GM23338 (cell line): ENCODE measurements around the gene HACD1. TPM values are rescaled to one million over a fixed set of nuclear protein-coding genes. Genes with fewer than 3 reads are reported as not detected.

Experiments
- ATAC-seq: fragments of 200-7000 bp; cut with Tn5 transposase; 3 replicates; pipeline ENCODE4 v1.9.1; 2020
- DNase-seq: peaks from one replicate; pipeline ENCODE4 v3.0.0-alpha.2; 2015; ENCODE audit warnings: low spot score
- H2AFZ ChIP-seq: fragments of 200-600 bp; sonication (generic); 2 replicates; pipeline ENCODE4 v1.8.0; 2016; ENCODE audit warnings: antibody characterized with exemption, mild to moderate bottlenecking, moderate library complexity
- H3F3A ChIP-seq: fragments of 200-600 bp; sonication (generic); replicated peaks from 2 replicates; pipeline ENCODE4 v1.8.0; 2017; ENCODE audit warnings: antibody characterized with exemption, mixed run types, low read depth
- H3K27ac ChIP-seq: fragments of 200-600 bp; sonication (generic); 2 replicates; pipeline ENCODE4 v1.6.1; 2016; ENCODE audit warnings: low read depth
- H3K27me3 ChIP-seq: fragments of 200-600 bp; sonication (generic); 2 replicates; pipeline ENCODE4 v1.8.0; 2016; ENCODE audit warnings: mild to moderate bottlenecking, mixed run types, moderate library complexity; ENCODE audit not compliant: insufficient read depth
- H3K36me3 ChIP-seq: fragments of 200-600 bp; sonication (generic); 2 replicates; pipeline ENCODE4 v1.8.0; 2016; ENCODE audit warnings: mild to moderate bottlenecking; ENCODE audit not compliant: insufficient read depth
- H3K4me1 ChIP-seq: fragments of 200-600 bp; sonication (generic); 2 replicates; pipeline ENCODE4 v1.8.0; 2016; ENCODE audit warnings: mild to moderate bottlenecking, moderate library complexity; ENCODE audit not compliant: insufficient read depth
- H3K4me2 ChIP-seq: fragments of 200-600 bp; sonication (generic); 2 replicates; pipeline ENCODE4 v1.7.1; 2017; ENCODE audit warnings: mixed run types
- H3K4me3 ChIP-seq: fragments of 200-600 bp; sonication (generic); 2 replicates; pipeline ENCODE4 v1.6.1; 2016; ENCODE audit warnings: mixed run types
- H3K79me2 ChIP-seq: fragments of 200-600 bp; sonication (generic); replicated peaks from 2 replicates; pipeline ENCODE4 v1.8.0; 2017; ENCODE audit warnings: mild to moderate bottlenecking; ENCODE audit not compliant: insufficient read depth
- H3K9me2 ChIP-seq: fragments of 200-600 bp; sonication (generic); 2 replicates; pipeline ENCODE4 v1.8.0; 2017; ENCODE audit not compliant: insufficient read depth
- H4K20me1 ChIP-seq: fragments of 200-600 bp; sonication (generic); replicated peaks from 2 replicates; pipeline ENCODE4 v1.8.0; 2017; ENCODE audit warnings: mild to moderate bottlenecking; ENCODE audit not compliant: insufficient read depth
- H3K27ac Mint-ChIP-seq: 2 replicates; pipeline ENCODE4 v1.8.0; 2020; ENCODE audit warnings: inconsistent platforms, mild to moderate bottlenecking, moderate library complexity, mixed read lengths
- H3K27me3 Mint-ChIP-seq: 3 replicates; pipeline ENCODE4 v1.8.0; 2022; ENCODE audit warnings: low read depth, mild to moderate bottlenecking, moderate library complexity, mixed read lengths, inconsistent platforms; ENCODE audit not compliant: insufficient read depth, poor library complexity
- H3K36me3 Mint-ChIP-seq: 3 replicates; pipeline ENCODE4 v1.8.0; 2021; ENCODE audit warnings: low read depth, mild to moderate bottlenecking, inconsistent platforms, moderate library complexity, mixed read lengths
- H3K4me1 Mint-ChIP-seq: 3 replicates; pipeline ENCODE4 v1.8.0; 2020; ENCODE audit warnings: mild to moderate bottlenecking, inconsistent platforms, mixed read lengths
- H3K4me3 Mint-ChIP-seq: 3 replicates; pipeline ENCODE4 v1.8.0; 2021; ENCODE audit warnings: moderate library complexity, mild to moderate bottlenecking, inconsistent platforms, mixed read lengths
- H3K9me3 Mint-ChIP-seq: 3 replicates; pipeline ENCODE4 v1.8.0; 2020; ENCODE audit warnings: moderate library complexity, mild to moderate bottlenecking, inconsistent platforms, mixed read lengths
- CREB1 ChIP-seq: fragments of 250-450 bp; sonication (Bioruptor Pico); IDR thresholded peaks from 2 replicates; pipeline ENCODE4 v1.5.0; 2020; ENCODE audit warnings: low read depth, mild to moderate bottlenecking, moderate library complexity
- CTCF ChIP-seq, 2 experiments: fragments of 200-600 bp in 1 of 2; sonication (generic) in 1 of 2; conservative IDR thresholded peaks; 2 replicates each; pipeline versions ENCODE4 v1.5.1 to v1.6.1; 2016 to 2017; ENCODE audit warnings: antibody characterized with exemption in 2 of 2, low read depth in 2 of 2, mild to moderate bottlenecking in 2 of 2, moderate library complexity in 1 of 2
- ETS1 ChIP-seq: IDR thresholded peaks from 2 replicates; pipeline ENCODE4 v1.6.1; 2016; ENCODE audit warnings: antibody characterized with exemption
- EZH2 ChIP-seq: fragments of 200-600 bp; sonication (generic); IDR thresholded peaks from one replicate; pipeline ENCODE4 v1.8.0; 2017; ENCODE audit warnings: antibody characterized with exemption, mild to moderate bottlenecking, low read depth; ENCODE audit not compliant: unreplicated experiment
- EZH2phosphoT487 ChIP-seq: fragments of 200-600 bp; sonication (generic); IDR thresholded peaks from one replicate; pipeline ENCODE4 v1.8.1; 2018; ENCODE audit warnings: antibody characterized with exemption; ENCODE audit not compliant: unreplicated experiment
- JUNB ChIP-seq: IDR thresholded peaks from one replicate; pipeline ENCODE4 v1.6.1; 2016; ENCODE audit warnings: antibody characterized with exemption; ENCODE audit not compliant: unreplicated experiment
- NANOG ChIP-seq: IDR thresholded peaks from 2 replicates; pipeline ENCODE4 v1.6.1; 2016; ENCODE audit warnings: antibody characterized with exemption, borderline replicate concordance
- POLR2AphosphoS5 ChIP-seq: IDR thresholded peaks from 2 replicates; pipeline ENCODE4 v1.6.1; 2016; ENCODE audit warnings: antibody characterized with exemption, low read depth
- REST ChIP-seq: IDR thresholded peaks from one replicate; pipeline ENCODE4 v1.6.1; 2018; ENCODE audit warnings: antibody characterized with exemption; ENCODE audit not compliant: unreplicated experiment
- STAT1 ChIP-seq: IDR thresholded peaks from one replicate; pipeline ENCODE4 v1.6.1; 2016; ENCODE audit warnings: antibody characterized with exemption; ENCODE audit not compliant: unreplicated experiment
- ZNF114 ChIP-seq: fragments of 250-450 bp; sonication (Bioruptor Pico); IDR thresholded peaks from 2 replicates; pipeline ENCODE4 v1.5.0; 2020; ENCODE audit warnings: mild to moderate bottlenecking, moderate library complexity
- ZNF331 ChIP-seq: fragments of 250-450 bp; sonication (Bioruptor Pico); IDR thresholded peaks from 2 replicates; pipeline ENCODE4 v1.5.0; 2020; ENCODE audit warnings: low read depth, mild to moderate bottlenecking, moderate library complexity
- ZNF462 ChIP-seq: fragments of 250-450 bp; sonication (Bioruptor Pico); IDR thresholded peaks from 2 replicates; pipeline ENCODE4 v1.5.0; 2020; ENCODE audit warnings: mild to moderate bottlenecking, moderate library complexity
- polyA plus RNA-seq: library from polyadenylated mRNA; unstranded; fragments of >200 nt; fragmentation: Nextera tagmentation; extraction: Ambion mirVana; gene quantifications from 2 replicates; pipeline ENCODE4 v1.2.1, GENCODE V29; 2016
- total RNA-seq: library from RNA; depleted of rRNA; stranded (reverse); fragments of >200 nt; shearing (Covaris generic); gene quantifications from 2 replicates; pipeline ENCODE4 v1.2.3, GENCODE V29; 2014

The HACD1 gene
- total and polyA plus RNA-seq, 2 experiments from 2014 or later, result 32.2 to 66.2 TPM

GRCh38 chr10:17649836-17650235, 32.7 kb upstream of the HACD1 start (continued):
- no peak for TF ChIP-seq EZH2
- no peak for TF ChIP-seq STAT1
- TF ChIP-seq NANOG, result no peak
- no peak for TF ChIP-seq ZNF114 (CRISPR knock-in tag)
- TF ChIP-seq ZNF331 (CRISPR knock-in tag), result no peak
- TF ChIP-seq POLR2AphosphoS5, result no peak
- no peak for TF ChIP-seq JUNB
- TF ChIP-seq CREB1, result no peak

- Mint-ChIP-seq H3K27ac (no peak overlapping the region), H3K27me3 (peaks cover 4% of the 10 kb centered on the region)
- TF ChIP-seq EZH2 (no peak), CREB1 (no peak), NANOG (no peak), ETS1 (no peak), EZH2phosphoT487 (no peak), POLR2AphosphoS5 (no peak), STAT1 (no peak), ZNF114 (CRISPR knock-in tag) (no peak), CTCF (conservative IDR thresholded peaks at IDR 0.05; ENCODE audit: low read depth in 2 of 2) (no peak), JUNB (no peak), ZNF462 (CRISPR knock-in tag) (no peak), REST (no peak)
Measured at GRCh38 chr10:17649052-17649451, 31.9 kb upstream of the HACD1 start.

More at GRCh38 chr10:17649052-17649451, 31.9 kb upstream of the HACD1 start:
- Histone ChIP-seq H3K4me1 (peaks cover 37% of the 10 kb centered on the region), H4K20me1 (no peaks in the 10 kb centered on the region), H3K27me3 (no peaks in the 10 kb centered on the region), H3K36me3 (peaks cover 6% of the 10 kb centered on the region; the same call in 1 of the 2 replicates), H3K9me2 (no peaks in the 10 kb centered on the region), H3K4me3 (no peak overlapping the region), H3F3A (no peaks in the 10 kb centered on the region; the same call in 1 of the 2 replicates), H3K4me2 (no peak overlapping the region), H2AFZ (no peak overlapping the region), H3K27ac (no peak overlapping the region), H3K79me2 (peaks cover 97% of the 10 kb centered on the region)
- H3K4me1 Mint-ChIP-seq, result peaks cover 31% of the 10 kb centered on the region
- peaks cover 27% of the 10 kb centered on the region for H3K36me3 Mint-ChIP-seq
- H3K9me3 Mint-ChIP-seq, result peaks cover 14% of the 10 kb centered on the region
- H3K4me3 Mint-ChIP-seq, result no peak overlapping the region
- DNase-seq (no peak), ATAC-seq (no peak)
